ENCODE results near the gene ZNF547.

DNA sequence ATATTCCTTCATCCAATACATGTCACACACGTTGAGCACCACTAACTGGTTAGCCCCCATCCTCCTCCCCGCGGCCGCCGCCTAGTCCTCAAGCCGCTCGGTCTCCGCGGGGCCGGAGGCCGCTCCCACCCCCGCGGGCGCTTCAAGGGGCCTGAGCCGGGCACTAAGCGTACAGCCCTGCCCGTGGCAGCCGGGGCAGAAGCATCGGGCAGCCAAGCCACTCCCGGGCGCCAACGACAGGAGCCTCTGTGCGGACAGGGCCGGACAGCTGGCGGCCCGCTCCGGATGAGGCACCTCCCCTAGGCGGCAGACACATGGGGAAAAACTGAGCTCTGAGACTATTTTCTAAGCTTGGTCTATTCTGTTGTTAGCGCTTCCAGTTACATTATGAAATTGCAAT lies 45.8 kb upstream of the ZNF547 start:
- TF ChIP-seq CTCF (IDR thresholded peaks at IDR 0.05) (no peak), POLR2A (IDR thresholded peaks at IDR 0.05) (no peak)

Data from body of pancreas (tissue), 4 donors.